NCI-H2196 (cell line): Measurements from ENCODE around the gene MAN2C1.

Experiments used
- DNase-seq: peaks from one replicate; lab custom pipeline; 2025; ENCODE audit not compliant: unreplicated experiment; lab: John Stamatoyannopoulos, UW

The MAN2C1 gene

GRCh38 chr15:75367913-75368688 is at the start of gene MAN2C1:
Gene MAN2C1, minus strand, starts transcription at chr15:75368607. Its CDS starts 24 bp downstream, at chr15:75368583.
- DNase-seq, result peak; percentile 91

GRCh38 chr15:75416584-75416983 is 48.2 kb upstream of the MAN2C1 start:
- DNase-seq, result no peak

- DNase-seq, result no peak
These were observed 41.8 kb upstream of the MAN2C1 start for GRCh38 chr15:75410196-75410595.

GRCh38 chr15:75407083-75407482 is 38.7 kb upstream of the MAN2C1 start:
- DNase-seq, result no peak

- no peak for DNase-seq
These were observed 35.5 kb upstream of the MAN2C1 start for GRCh38 chr15:75403892-75404291.

GRCh38 chr15:75397494-75397893 is 29.1 kb upstream of the MAN2C1 start:
- no peak for DNase-seq

GRCh38 chr15:75389791-75390382 is 21.5 kb upstream of the MAN2C1 start:
- DNase-seq, result no peak

- DNase-seq, result peak; percentile 13
These were observed 15.6 kb upstream of the MAN2C1 start for GRCh38 chr15:75383986-75384385.

GRCh38 chr15:75380773-75381172 is 12.4 kb upstream of the MAN2C1 start:
- DNase-seq, result no peak

- DNase-seq, result no peak
These were observed 3.7 kb upstream of the MAN2C1 start for GRCh38 chr15:75371901-75372688.

GRCh38 chr15:75371486-75371885 is 3.1 kb upstream of the MAN2C1 start:
- DNase-seq, result no peak

GRCh38 chr15:75369897-75370581 is 1.6 kb upstream of the MAN2C1 start:
- no peak for DNase-seq

- no peak for DNase-seq
These were observed 357 bp upstream of the MAN2C1 start for GRCh38 chr15:75368689-75369239.

- no peak for DNase-seq
These were observed 948 bp downstream of the MAN2C1 start for GRCh38 chr15:75367406-75367912.

- DNase-seq, result no peak
These were observed 1.4 kb downstream of the MAN2C1 start for GRCh38 chr15:75367006-75367405.

- DNase-seq, result no peak
These were observed 2.2 kb downstream of the MAN2C1 start for GRCh38 chr15:75366163-75366562.

- DNase-seq, result no peak
These were observed 3.5 kb downstream of the MAN2C1 start for GRCh38 chr15:75364881-75365280.

GRCh38 chr15:75363786-75364185 is 4.6 kb downstream of the MAN2C1 start:
- no peak for DNase-seq

GRCh38 chr15:75362642-75363249 is 5.7 kb downstream of the MAN2C1 start:
- DNase-seq, result no peak

- DNase-seq, result no peak
These were observed 6.3 kb downstream of the MAN2C1 start for GRCh38 chr15:75361989-75362641.
